Activated CD8-positive, alpha-beta memory T cell treated with anti-CD3 and anti-CD28 coated beads, Interleukin-2, amount 10 ng/mL, durations not matched to agents 7 days and 5 days (primary cell): ENCODE measurements around the gene ZNF76. TPM values are rescaled to one million over a fixed set of nuclear protein-coding genes. Genes with fewer than 3 reads are reported as not detected.

Experiments
- ATAC-seq: fragments of 150-1000 bp; cut with Tn5 transposase; one replicate; pipeline ENCODE4 v1.10.0; 2021; ENCODE audit warnings: moderate library complexity
- CTCF ChIA-PET: fragments of 350-600 bp; sonication (Branson Sonifier 250); formaldehyde crosslinking; loops from one replicate; lab custom pipeline; 2021; ENCODE audit warnings: antibody characterized with exemption; lab: Charles Lee
- DNase-seq: peaks from one replicate; pipeline ENCODE4 v3.0.0-alpha.2; 2020
- H3K27ac Mint-ChIP-seq: one replicate; pipeline ENCODE4 v1.8.0; 2021; ENCODE audit warnings: mild to moderate bottlenecking, mixed read lengths
- H3K27me3 Mint-ChIP-seq: one replicate; pipeline ENCODE4 v1.8.0; 2021; ENCODE audit warnings: mixed read lengths
- H3K36me3 Mint-ChIP-seq: one replicate; pipeline ENCODE4 v1.8.0; 2021; ENCODE audit warnings: mild to moderate bottlenecking, mixed read lengths
- H3K4me1 Mint-ChIP-seq: one replicate; pipeline ENCODE4 v1.8.0; 2021; ENCODE audit warnings: mixed read lengths
- H3K4me3 Mint-ChIP-seq: one replicate; pipeline ENCODE4 v1.8.0; 2021; ENCODE audit warnings: mild to moderate bottlenecking, moderate library complexity, mixed read lengths
- H3K9me3 Mint-ChIP-seq: one replicate; pipeline ENCODE4 v1.8.0; 2022; ENCODE audit warnings: low read depth, mixed read lengths
- total RNA-seq, 2 experiments: library from RNA; stranded (reverse); gene quantifications; one replicate each; pipeline ENCODE4 v1.2.3, GENCODE V29; 2021

The ZNF76 gene
- total RNA-seq, 2 experiments from 2014 or later: 55.0 to 61.8 TPM

DNA sequence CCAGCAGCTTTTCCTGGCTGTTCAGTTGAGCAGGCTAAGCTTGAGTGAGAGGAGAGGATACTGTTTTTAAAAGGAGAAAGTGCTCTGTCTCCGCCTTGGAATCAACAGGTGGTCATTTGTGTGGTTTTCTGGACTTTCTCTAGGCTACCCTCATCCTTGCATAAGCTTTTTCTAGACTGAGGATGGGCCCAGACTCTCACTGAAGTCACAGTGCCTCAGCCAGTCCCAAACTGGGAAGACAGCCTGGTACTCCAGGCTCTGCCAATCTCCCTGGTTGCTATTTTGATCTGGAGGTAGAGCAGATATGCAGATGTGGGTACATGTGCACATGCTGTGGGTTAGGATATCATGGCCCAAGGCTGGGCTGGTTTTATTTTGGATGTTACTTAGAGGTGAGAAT is 38.8 kb upstream of the ZNF76 start:
- Mint-ChIP-seq H3K36me3 (no peaks in the 10 kb centered on the region), H3K27me3 (peaks cover 27% of the 10 kb centered on the region), H3K9me3 (no peaks in the 10 kb centered on the region), H3K4me1 (no peaks in the 10 kb centered on the region), H3K27ac (no peak overlapping the region), H3K4me3 (no peak overlapping the region)
- CTCF ChIA-PET: interaction anchor here (2.8 to 3.4 kb wide), 2 partner anchors 15 to 21 kb away, joined by 8 to 20 read pairs; no protein-coding TSS in a partner anchor
- ATAC-seq (no peak), DNase-seq (no peak)

- Mint-ChIP-seq H3K27ac (no peak overlapping the region), H3K4me1 (no peaks in the 10 kb centered on the region), H3K4me3 (no peak overlapping the region), H3K27me3 (peaks cover 5% of the 10 kb centered on the region), H3K9me3 (no peaks in the 10 kb centered on the region), H3K36me3 (no peaks in the 10 kb centered on the region)
- ATAC-seq (no peak), DNase-seq (no peak)
- CTCF ChIA-PET: interaction anchor here (1.1 to 1.8 kb wide), 3 partner anchors 15 to 75 kb away, joined by 3 to 8 read pairs (median 5); no protein-coding TSS in a partner anchor
Measured at GRCh38 chr6:35223396-35223795, 36.1 kb upstream of the ZNF76 start.

- no peak for ATAC-seq
- CTCF ChIA-PET: interaction anchor here (1.5 to 1.6 kb wide), 3 partner anchors 19 to 78 kb away, joined by 3 to 6 read pairs (median 4); no protein-coding TSS in a partner anchor
- peaks cover 5% of the 10 kb centered on the region for H3K27me3 Mint-ChIP-seq
- H3K9me3 Mint-ChIP-seq: no peaks in the 10 kb centered on the region
- no peak for DNase-seq
- H3K27ac Mint-ChIP-seq: no peak overlapping the region
- no peak overlapping the region for H3K4me3 Mint-ChIP-seq
- H3K36me3 Mint-ChIP-seq: no peaks in the 10 kb centered on the region
- no peaks in the 10 kb centered on the region for H3K4me1 Mint-ChIP-seq
Measured at GRCh38 chr6:35224720-35225119, 34.8 kb upstream of the ZNF76 start.

DNA sequence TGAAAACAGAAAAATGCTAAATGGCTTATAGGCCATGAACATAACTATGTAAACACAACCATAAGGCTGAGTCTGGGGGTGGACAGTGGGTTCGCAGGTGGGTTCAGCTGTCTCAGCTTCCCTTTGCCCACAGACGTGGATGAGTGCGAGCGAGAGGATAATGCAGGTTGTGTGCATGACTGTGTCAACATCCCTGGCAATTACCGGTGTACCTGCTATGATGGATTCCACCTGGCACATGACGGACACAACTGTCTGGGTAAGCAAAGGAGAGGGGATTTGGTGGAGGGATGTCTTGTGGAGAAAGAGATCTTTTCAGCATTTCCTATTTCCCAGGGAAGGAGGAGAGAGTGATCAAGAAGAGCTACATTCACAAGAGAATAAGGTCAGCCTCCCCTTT is 31.1 kb upstream of the ZNF76 start:
- DNase-seq (no peak), ATAC-seq (no peak)
- Mint-ChIP-seq H3K9me3 (no peaks in the 10 kb centered on the region), H3K36me3 (no peaks in the 10 kb centered on the region), H3K27me3 (peaks cover 3% of the 10 kb centered on the region), H3K4me1 (no peaks in the 10 kb centered on the region), H3K4me3 (no peak overlapping the region), H3K27ac (no peak overlapping the region)
- CTCF ChIA-PET: interaction anchor here (0.6 to 5.4 kb wide), 3 partner anchors 13 to 522 kb away, joined by 3 to 41 read pairs (median 7); no protein-coding TSS in a partner anchor

DNA sequence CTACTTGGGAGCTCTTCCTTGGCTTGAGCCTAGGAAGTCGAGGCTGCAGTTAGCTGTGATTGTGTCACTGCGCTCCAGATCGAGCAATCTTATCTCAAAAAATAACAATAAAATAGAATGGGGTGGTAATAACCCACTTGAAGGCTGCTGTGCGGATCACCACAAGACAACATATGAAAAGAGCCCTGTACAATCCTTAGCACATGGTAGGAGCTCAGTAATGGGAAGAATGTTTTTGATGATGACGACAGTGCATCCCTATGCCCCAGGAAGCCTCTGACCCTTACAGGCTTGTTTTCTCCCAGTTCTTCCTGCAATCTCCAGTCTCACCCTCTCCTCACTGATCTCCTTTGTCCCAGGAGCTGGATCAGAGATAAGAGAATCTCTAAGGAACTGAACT is 30.2 kb upstream of the ZNF76 start:
- H3K9me3 Mint-ChIP-seq: no peaks in the 10 kb centered on the region
- H3K27me3 Mint-ChIP-seq: no peaks in the 10 kb centered on the region
- H3K4me3 Mint-ChIP-seq: no peak overlapping the region
- CTCF ChIA-PET: interaction anchor here (1.3 to 5.4 kb wide), 3 partner anchors 12 to 84 kb away, joined by 3 to 41 read pairs (median 7); no protein-coding TSS in a partner anchor
- no peak for ATAC-seq
- H3K36me3 Mint-ChIP-seq: no peaks in the 10 kb centered on the region
- no peaks in the 10 kb centered on the region for H3K4me1 Mint-ChIP-seq
- no peak overlapping the region for H3K27ac Mint-ChIP-seq
- no peak for DNase-seq

GRCh38 chr6:35230498-35230897 is 29.0 kb upstream of the ZNF76 start:
- ATAC-seq (no peak), DNase-seq (no peak)
- CTCF ChIA-PET: interaction anchor here (0.8 to 5.4 kb wide), 5 partner anchors 11 to 85 kb away, joined by 3 to 41 read pairs (median 3); no protein-coding TSS in a partner anchor
- H3K9me3 Mint-ChIP-seq: no peaks in the 10 kb centered on the region
- no peak overlapping the region for H3K27ac Mint-ChIP-seq
- no peaks in the 10 kb centered on the region for H3K4me1 Mint-ChIP-seq
- no peaks in the 10 kb centered on the region for H3K36me3 Mint-ChIP-seq
- H3K4me3 Mint-ChIP-seq: no peak overlapping the region
- H3K27me3 Mint-ChIP-seq: no peaks in the 10 kb centered on the region

DNA sequence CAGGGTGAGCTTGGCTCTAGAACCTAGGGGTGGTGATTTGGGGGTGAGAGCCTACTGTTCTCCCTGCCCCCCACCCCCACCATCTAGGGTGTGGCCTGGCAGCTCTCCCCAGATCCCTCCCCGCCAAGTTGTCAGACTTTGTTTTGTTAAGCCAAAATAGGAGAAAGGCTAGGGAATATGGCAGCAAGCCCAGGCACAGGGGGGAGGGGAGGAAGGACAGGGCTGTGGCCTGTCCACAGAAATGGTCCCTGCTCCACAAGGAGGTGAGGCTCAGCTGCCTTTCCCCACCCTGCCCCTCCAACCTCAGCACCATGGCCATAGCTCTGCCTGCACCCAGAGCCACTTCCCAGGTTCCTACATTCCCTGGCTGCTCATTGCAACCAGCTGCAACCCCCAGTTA is 28.6 kb upstream of the ZNF76 start:
- H3K4me3 Mint-ChIP-seq: no peak overlapping the region
- H3K9me3 Mint-ChIP-seq: no peaks in the 10 kb centered on the region
- DNase-seq: no peak
- H3K36me3 Mint-ChIP-seq: no peaks in the 10 kb centered on the region
- CTCF ChIA-PET: interaction anchor here (1.1 to 5.4 kb wide), 5 partner anchors 10 to 83 kb away, joined by 3 to 41 read pairs (median 4); no protein-coding TSS in a partner anchor
- no peaks in the 10 kb centered on the region for H3K27me3 Mint-ChIP-seq
- no peak for ATAC-seq
- no peak overlapping the region for H3K27ac Mint-ChIP-seq
- H3K4me1 Mint-ChIP-seq: no peaks in the 10 kb centered on the region

- CTCF ChIA-PET: interaction anchor here (1.1 to 5.4 kb wide), 4 partner anchors 10 to 26 kb away, joined by 3 to 41 read pairs (median 4); no protein-coding TSS in a partner anchor
- Mint-ChIP-seq H3K36me3 (no peaks in the 10 kb centered on the region), H3K4me3 (no peak overlapping the region), H3K4me1 (no peaks in the 10 kb centered on the region), H3K27me3 (no peaks in the 10 kb centered on the region), H3K9me3 (no peaks in the 10 kb centered on the region), H3K27ac (no peak overlapping the region)
- DNase-seq (no peak), ATAC-seq (no peak)
Measured at GRCh38 chr6:35231563-35231962, 28.0 kb upstream of the ZNF76 start.

DNA sequence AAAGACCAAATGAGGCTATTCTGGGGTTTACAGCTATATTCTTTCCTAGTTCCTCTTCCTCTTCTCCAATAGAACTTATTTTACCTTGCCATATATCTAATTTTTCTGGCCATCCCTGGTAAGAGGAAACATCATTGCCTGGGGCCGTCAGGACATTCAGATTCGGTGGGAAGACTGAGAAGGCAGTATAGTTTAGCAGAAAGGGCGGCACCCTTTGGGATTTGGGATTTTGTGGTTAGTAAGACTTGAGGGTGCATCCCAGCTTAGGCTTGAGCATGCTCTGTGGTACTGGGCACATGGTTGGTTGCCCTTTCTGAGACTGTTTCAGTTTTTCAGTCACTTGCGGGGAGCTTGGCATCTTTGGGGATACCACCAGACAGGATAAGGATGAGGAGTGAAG is 24.6 kb upstream of the ZNF76 start:
- no peak overlapping the region for H3K27ac Mint-ChIP-seq
- peaks cover 4% of the 10 kb centered on the region for H3K4me1 Mint-ChIP-seq
- no peak for ATAC-seq
- DNase-seq: no peak
- no peaks in the 10 kb centered on the region for H3K27me3 Mint-ChIP-seq
- no peaks in the 10 kb centered on the region for H3K9me3 Mint-ChIP-seq
- no peak overlapping the region for H3K4me3 Mint-ChIP-seq
- CTCF ChIA-PET: interaction anchor here (0.8 to 1.1 kb wide), 2 partner anchors 29 to 95 kb away, joined by 3 read pairs; no protein-coding TSS in a partner anchor
- no peaks in the 10 kb centered on the region for H3K36me3 Mint-ChIP-seq

GRCh38 chr6:35236223-35236622 is 23.3 kb upstream of the ZNF76 start:
- Mint-ChIP-seq H3K4me1 (peaks cover 6% of the 10 kb centered on the region), H3K36me3 (no peaks in the 10 kb centered on the region), H3K4me3 (no peak overlapping the region), H3K9me3 (no peaks in the 10 kb centered on the region), H3K27me3 (no peaks in the 10 kb centered on the region), H3K27ac (no peak overlapping the region)
- DNase-seq (no peak), ATAC-seq (no peak)
- CTCF ChIA-PET: interaction anchor here (1.0 kb wide), 1 partner anchor 89 kb away, joined by 3 read pairs; no protein-coding TSS in a partner anchor

DNA sequence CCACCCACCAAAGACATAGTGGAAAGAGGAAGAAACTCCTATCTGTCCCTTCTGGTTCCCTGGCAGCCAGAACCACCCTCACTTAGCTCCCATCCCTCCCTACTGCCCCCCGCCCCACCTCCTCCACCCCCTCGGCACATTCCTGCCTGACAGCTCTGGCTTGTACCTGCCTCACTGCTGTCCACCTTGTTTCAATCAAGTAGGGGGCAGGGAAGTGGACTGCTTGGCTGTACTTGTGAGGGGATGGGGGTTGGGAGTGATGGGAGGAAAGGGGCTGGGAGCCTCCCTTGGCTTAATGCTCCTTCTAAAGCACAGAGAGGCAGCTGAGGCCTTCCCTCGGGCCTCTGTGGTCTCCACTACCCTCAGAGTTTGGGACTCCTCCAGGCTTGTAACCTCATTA is 22.1 kb upstream of the ZNF76 start:
- Mint-ChIP-seq H3K36me3 (no peaks in the 10 kb centered on the region), H3K9me3 (no peaks in the 10 kb centered on the region), H3K27me3 (no peaks in the 10 kb centered on the region), H3K4me3 (no peak overlapping the region), H3K27ac (no peak overlapping the region), H3K4me1 (peaks cover 6% of the 10 kb centered on the region)
- CTCF ChIA-PET: interaction anchor here (1.0 kb wide), 1 partner anchor 14 kb away, joined by 3 read pairs; no protein-coding TSS in a partner anchor
- DNase-seq (no peak), ATAC-seq (no peak)

GRCh38 chr6:35238843-35239289 is 20.7 kb upstream of the ZNF76 start:
- CTCF ChIA-PET: interaction anchor here (3.8 to 4.9 kb wide), 4 partner anchors 8 to 92 kb away, joined by 35 to 63 read pairs (median 46); partner anchors contain the start of gene ZNF76
- ATAC-seq: no peak
- no peak overlapping the region for H3K4me3 Mint-ChIP-seq

GRCh38 chr6:35239581-35239980 is 20.0 kb upstream of the ZNF76 start:
- Mint-ChIP-seq H3K36me3 (no peaks in the 10 kb centered on the region), H3K27me3 (no peaks in the 10 kb centered on the region), H3K27ac (no peak overlapping the region), H3K4me1 (peaks cover 10% of the 10 kb centered on the region), H3K4me3 (no peak overlapping the region), H3K9me3 (no peaks in the 10 kb centered on the region)
- ATAC-seq (no peak), DNase-seq (no peak)
- CTCF ChIA-PET: interaction anchor here (0.7 to 4.9 kb wide), 8 partner anchors 9 to 253 kb away, joined by 3 to 63 read pairs (median 28); partner anchors contain the start of genes SCUBE3 and ZNF76

More at GRCh38 chr6:35238843-35239289, 20.7 kb upstream of the ZNF76 start:
- Mint-ChIP-seq H3K27me3 (no peaks in the 10 kb centered on the region), H3K9me3 (no peaks in the 10 kb centered on the region), H3K4me1 (peaks cover 7% of the 10 kb centered on the region), H3K27ac (no peak overlapping the region), H3K36me3 (no peaks in the 10 kb centered on the region)
- DNase-seq: no peak
